ENCODE results near the gene LAG3.

Gene LAG3

GRCh38 chr12:6752921-6753771 lies 19.2 kb upstream of the LAG3 start, which contains the start of gene MLF2:
MLF2 (minus strand) TSS chr12:6753141; CDS start chr12:6752334, 807 bp downstream.
- in situ Hi-C loops (cut with MboI; ENCODE audit: low sequenced_read_pairs): loop anchor here (10.0 kb wide), 1 partner anchor 72 kb away; the partner anchor contains the start of genes GPR162 and P3H3

GRCh38 chr12:6753772-6754356 lies 18.5 kb upstream of the LAG3 start:
- in situ Hi-C loops (cut with MboI; ENCODE audit: low sequenced_read_pairs): loop anchor here (10.0 kb wide), 1 partner anchor 71 kb away; the partner anchor contains the start of genes GPR162 and P3H3

- in situ Hi-C loops (cut with MboI; ENCODE audit: low sequenced_read_pairs): loop anchor here (10.0 kb wide), 1 partner anchor 70 kb away; the partner anchor contains the start of genes GPR162 and P3H3
Measured at GRCh38 chr12:6754411-6754810, 17.9 kb upstream of the LAG3 start.

- in situ Hi-C loops (cut with MboI; ENCODE audit: low sequenced_read_pairs): loop anchor here (10.0 kb wide), 1 partner anchor 68 kb away; the partner anchor contains the start of genes GPR162 and P3H3
Measured at GRCh38 chr12:6757028-6757690, 15.2 kb upstream of the LAG3 start.

- in situ Hi-C loops (cut with MboI; ENCODE audit: low sequenced_read_pairs): loop anchor here (10.0 kb wide), 1 partner anchor 66 kb away; the partner anchor contains the start of genes GPR162 and P3H3
Measured at GRCh38 chr12:6758506-6759095, 13.7 kb upstream of the LAG3 start.

- in situ Hi-C loops (cut with MboI; ENCODE audit: low sequenced_read_pairs): loop anchor here (10.0 kb wide), 1 partner anchor 65 kb away; the partner anchor contains the start of genes GPR162 and P3H3
Measured at GRCh38 chr12:6759741-6760140, 12.6 kb upstream of the LAG3 start.

- in situ Hi-C loops (cut with MboI; ENCODE audit: low sequenced_read_pairs): no loop called here
Measured at GRCh38 chr12:6763380-6763779, 8.9 kb upstream of the LAG3 start.

DNA sequence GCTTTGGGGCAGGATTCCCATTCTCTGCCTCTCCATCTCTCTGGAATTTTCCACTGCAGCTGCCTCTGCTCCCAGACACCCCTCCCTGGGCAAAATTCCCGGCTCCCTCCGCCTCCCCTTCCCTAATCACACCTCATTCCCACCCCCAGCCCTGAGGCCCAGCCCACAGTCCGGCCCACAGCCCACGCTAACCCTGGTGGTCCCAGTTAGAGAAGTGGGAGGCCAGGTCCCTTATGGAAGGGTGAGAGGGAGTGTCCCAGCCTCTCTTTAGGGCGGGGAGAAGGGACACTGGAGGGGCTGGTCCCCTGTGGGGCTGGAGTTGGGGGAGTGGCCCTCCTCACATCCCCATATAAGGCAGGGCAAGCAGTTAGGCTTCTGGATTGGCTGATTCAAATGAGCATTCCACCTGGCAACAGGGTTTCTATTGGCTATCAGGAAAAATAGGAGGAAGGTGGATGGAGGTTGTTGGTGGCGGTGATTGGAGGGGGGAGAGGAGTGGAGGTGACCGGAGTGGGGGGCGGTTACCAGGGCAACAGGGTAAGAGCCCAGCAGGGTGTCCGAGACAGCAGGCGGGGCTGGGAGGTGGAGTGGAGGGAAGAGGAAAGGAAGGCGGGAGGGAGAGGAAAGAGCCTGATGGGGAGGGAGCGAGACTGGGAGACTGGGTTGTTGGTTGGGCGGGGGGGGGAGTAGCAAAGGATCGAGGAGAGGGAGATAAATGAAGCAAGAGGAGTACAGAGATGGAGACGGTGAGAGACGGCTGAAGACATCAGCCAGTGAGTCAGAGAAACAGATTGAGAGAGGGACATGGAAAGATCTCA lies 8.1 kb upstream of the LAG3 start:
- in situ Hi-C loops (cut with MboI; ENCODE audit: low sequenced_read_pairs): no loop called here

DNA sequence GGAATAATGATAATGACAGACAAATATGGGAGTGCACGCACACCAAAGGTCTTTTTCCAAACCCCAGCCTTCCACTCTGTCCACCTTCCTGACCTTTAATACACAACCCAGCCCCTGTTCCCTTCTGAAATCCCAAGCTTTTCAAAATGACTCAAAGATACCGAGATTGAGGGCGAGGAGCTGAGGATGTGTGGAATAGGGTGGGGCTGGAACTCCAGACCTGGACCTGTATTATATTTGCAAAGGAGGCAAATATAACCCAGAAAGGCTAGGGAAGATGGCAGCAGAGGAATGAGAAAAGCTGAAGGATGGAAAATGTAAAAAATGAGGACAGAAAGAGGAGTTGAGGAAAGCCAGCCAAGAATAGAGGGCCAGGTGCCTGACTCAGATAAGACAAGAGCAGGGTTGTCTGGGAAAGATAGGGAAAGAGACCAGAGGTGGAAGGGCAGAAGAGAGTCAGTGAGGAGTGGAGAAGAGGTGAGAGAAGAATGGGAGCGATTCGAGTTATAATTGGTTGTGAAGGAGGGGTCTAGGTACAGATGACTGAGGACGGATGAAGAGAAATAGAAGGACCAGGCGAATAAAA lies 7.2 kb upstream of the LAG3 start:
- in situ Hi-C loops (cut with MboI; ENCODE audit: low sequenced_read_pairs): no loop called here

DNA sequence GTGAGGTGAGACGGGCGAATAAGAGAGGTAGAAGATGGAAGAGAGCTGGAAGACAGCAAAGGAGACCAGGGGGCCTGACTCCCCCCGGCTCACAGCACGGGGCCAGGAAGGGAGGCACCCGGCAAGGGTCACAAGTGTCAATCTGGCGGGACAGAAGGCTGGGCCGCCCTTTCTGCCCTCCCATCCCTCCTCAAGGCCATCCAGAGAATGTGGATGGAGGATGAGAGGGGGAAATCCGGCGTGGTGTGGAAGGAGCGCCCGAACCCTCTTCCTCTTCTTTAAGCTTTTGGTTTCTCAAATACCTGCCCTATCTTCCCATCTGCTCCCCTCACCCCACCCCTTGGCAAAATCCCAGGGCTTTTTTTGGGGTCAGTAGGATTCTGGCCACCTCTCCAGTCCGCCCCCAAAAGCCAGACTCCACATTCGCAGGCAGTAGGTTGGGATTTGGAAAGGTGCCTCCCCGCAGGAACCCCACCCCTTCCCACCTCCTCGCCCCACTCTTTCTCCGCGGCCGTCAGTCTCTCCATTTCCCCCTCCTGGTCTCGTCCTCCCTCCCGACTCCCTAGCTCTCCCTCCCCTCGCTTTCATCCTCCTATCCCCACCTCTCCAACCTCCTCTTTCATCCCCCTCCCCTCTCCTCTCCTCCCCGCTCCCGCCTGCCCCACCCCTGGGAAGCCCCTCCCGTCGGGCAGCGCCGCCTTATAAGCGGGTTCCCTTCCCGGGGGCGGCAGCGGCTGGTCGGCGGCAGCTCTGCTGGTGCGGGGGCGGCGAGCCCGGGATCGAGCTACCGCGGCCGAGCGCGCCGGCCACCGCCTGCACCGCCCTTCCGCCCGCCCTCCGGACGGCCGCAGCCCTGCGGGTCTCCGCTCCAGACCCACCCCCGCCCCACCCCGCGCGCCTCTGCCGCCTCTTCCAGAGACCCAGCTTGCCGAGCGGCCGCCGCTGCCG lies 6.4 kb upstream of the LAG3 start, which contains the start of gene PTMS:
Gene PTMS, plus strand, starts transcription at position 730 of the 948 bp plus-strand sequence. CDS start 343 bp downstream, outside the sequence.
- in situ Hi-C loops (cut with MboI; ENCODE audit: low sequenced_read_pairs): no loop called here

GRCh38 chr12:6766651-6767349 lies 5.5 kb upstream of the LAG3 start:
- in situ Hi-C loops (cut with MboI; ENCODE audit: low sequenced_read_pairs): no loop called here

GRCh38 chr12:6767353-6768319 lies 4.7 kb upstream of the LAG3 start:
- in situ Hi-C loops (cut with MboI; ENCODE audit: low sequenced_read_pairs): no loop called here

DNA sequence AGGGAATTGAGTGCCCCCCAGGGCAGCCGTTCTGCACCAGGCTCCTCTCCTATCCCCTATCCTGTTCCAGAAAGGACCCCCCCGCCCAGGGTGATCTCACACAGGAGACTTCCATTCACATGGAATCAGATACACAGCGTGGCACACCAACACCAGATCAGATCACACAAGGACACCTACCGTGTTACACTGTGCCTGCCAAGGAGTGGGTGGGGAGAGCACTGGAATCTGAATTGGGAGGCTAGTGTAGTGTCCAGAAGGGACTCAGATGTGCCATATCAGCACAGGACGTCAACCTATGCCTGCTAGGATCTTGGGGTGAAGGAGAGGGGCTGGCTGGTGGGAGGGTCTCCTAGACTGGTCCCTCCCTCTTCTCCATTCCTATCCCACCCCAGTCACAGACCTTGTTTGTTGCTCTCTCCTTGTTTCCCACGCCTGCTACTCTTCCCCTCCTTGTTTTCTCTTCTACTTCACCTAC lies 3.8 kb upstream of the LAG3 start:
- in situ Hi-C loops (cut with MboI; ENCODE audit: low sequenced_read_pairs): no loop called here

DNA sequence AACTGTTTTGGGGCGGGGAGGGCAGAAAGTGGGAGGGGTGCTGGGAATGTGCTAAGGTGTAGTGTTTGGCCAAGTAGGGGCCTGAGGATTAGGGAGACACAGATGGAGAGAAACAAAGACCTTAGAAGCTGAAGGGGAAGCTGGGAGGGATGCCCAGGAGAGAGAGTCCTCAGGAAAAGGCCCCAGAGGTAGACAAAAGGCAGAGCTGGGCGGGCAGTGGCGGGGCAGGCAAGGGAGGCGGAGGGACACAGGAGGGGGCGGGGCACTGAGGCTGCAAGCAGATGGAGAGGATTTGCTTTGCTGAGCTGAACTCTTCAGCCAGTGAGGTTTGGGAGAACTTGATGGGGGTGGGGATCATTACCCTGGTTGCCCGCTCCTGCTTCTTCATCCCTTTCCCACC lies 3.3 kb upstream of the LAG3 start:
- in situ Hi-C loops (cut with MboI; ENCODE audit: low sequenced_read_pairs): no loop called here

GRCh38 chr12:6769666-6770065 lies 2.7 kb upstream of the LAG3 start:
- in situ Hi-C loops (cut with MboI; ENCODE audit: low sequenced_read_pairs): no loop called here

DNA sequence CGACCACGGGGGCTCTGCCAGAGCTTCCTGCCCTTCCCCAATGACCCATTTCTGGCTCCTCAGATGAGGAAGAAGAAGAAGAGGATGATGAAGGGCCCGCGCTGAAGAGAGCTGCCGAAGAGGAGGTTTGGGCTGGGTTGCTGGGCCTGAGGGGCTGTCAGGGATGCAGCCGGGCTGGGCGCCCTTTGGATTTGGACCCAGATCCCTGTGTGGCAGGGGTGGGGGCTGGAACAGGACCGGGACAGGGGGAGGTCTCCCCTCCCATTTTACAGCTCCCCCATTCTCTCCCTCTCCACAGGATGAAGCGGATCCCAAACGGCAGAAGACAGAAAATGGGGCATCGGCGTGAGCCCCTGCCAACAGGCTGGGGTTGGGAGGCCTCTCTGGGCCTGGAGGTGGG lies 2.2 kb upstream of the LAG3 start:
- in situ Hi-C loops (cut with MboI; ENCODE audit: low sequenced_read_pairs): no loop called here

Measured in HL-60/S4 treated with phorbol 12-myristate 13-acetate at 8.2 ng/mL for 4 days and 3 days (cell line).